HG02840 (cell line): Measurements from ENCODE around the gene VCL.
"Not testable (repeated sequence)": the region's sequence is repeated elsewhere in the genome, so short reads cannot be mapped to it uniquely, and the experiment has no call there.

ENCODE experiments used
- ATAC-seq: cut with Tn5 transposase; IDR thresholded peaks from one replicate; pipeline ENCODE4 v1.9.1; 2021; ENCODE audit warnings: mild to moderate bottlenecking, moderate library complexity, moderate number of reproducible peaks; ENCODE audit not compliant: unreplicated experiment, low FRiP score

VCL gene

DNA sequence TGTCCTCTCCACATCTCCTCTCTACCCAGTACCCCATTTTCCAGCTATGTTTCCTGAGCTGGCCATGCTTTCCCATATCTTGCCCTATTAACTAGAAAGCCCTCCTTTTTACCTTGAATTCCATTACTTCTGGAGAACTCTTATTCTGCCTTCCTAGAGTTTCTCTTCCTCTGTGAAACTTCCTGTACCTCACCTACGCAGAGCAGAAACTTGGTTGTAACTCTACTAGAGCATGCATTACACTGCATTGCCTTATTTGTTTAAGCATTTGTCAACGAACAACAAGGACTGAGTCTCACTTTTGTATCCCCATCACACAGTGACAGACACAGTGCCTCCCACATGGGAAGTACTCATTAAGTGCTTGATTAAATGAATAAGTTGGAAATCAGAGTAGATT lies 36.4 kb downstream of the VCL start:
- ATAC-seq: peak; percentile 65

DNA sequence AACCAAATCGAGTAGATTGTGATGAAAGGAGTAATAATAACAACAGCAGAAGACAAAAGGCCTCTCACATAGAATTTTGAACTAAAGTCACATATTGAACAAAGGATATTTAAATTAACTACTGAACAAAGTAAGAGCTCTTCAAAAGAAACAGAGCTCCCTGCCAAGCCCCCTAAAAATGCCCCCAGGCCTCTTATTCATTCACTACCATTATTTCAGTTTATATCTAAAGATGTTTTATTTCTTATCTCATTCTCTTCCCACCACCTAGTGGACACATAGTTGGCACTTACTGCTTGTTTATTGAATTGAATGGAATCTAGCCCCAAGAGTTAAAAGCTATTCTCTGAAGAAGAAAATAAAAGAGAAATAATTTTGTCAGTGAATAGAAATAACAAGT lies 37.4 kb downstream of the VCL start:
- no peak for ATAC-seq

DNA sequence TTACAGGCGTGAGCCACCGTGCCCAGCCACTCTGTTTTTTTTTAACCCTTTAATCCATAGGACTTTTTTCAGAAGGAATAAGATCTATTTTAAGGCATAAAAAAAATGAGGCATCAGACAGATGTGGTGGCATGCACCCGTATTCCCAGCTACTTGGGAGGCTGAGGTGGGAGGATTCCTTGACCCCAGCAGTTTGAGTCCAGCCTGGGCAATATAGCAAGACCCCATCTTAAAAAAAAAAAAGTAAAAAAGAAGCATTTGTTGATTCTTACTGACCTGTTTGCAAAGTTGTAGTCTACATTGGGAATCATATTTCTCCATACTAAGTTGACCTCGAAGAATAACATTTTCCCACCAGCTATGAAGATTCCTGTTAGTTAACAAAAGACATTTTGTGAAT lies 38.6 kb downstream of the VCL start:
- ATAC-seq: no peak

DNA sequence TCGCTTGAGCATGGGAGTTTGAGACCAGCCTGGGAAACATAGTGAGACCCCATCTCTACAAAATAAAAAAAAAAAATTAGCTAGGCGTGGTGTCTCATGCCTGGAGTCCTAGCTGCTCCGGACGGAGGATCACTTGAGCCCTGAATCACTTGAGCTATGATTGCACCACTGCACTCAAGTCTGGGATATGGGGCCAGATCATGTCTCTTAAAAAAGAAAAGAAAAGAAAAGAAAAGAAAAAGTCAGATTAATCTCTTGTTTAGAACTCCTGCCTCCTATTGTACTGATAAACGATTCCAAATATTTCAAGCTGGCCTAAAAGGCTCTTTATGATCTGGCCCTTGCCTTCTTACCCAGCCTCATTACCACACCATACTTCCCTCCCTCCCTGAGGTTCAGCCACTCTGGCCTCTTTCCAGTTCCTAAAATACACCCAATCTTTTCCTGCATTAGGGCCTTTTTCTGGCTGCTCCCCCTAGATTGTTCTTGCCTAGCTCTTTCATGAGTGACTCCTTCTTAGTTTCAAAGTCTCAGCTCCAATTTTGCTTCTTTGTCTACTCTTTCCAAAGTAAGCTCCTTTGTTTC lies 41.7 kb downstream of the VCL start:
- ATAC-seq: no peak

DNA sequence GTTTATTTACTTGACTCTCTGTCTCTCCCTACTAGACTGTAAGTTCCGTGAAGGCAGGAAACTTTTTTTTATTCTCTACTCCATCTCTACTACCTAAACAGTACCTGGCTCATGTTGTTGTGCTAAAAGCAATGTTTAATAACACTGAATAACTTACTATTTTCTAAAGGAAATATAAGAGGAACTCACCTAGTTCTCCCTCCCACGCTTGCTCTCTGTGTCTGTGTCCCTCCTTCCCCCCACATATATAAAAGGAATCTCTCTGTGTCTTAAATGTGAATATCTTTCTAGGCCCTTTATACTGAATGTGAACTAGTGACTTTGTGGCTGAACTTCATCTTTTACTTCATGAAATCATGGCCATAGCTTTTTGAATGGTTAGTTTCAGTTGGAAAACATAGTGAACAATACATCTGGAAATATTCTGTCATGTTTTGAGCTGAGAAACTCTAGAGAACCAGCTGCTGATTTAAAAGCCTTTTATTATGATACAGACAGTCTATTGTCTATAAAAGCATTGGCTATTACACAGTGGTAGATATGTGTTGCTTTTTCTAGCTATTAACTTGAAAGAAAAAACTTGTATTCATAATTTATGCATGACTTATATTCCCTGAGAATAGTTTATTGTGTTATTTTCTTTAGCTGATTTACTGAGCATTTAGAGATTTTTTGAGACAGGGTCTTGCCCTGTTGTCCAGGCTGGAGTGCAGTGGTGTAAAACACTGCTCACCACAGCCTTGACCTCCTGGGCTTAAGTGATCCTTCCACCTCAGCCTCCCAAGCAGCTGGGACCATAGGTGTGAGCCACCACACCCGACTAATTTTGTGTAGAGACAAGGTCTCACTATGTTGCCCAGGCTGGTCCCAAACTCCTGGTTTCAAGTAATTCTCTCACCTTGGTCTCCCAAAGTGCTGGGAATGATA lies 42.5 kb downstream of the VCL start:
- ATAC-seq: no peak

DNA sequence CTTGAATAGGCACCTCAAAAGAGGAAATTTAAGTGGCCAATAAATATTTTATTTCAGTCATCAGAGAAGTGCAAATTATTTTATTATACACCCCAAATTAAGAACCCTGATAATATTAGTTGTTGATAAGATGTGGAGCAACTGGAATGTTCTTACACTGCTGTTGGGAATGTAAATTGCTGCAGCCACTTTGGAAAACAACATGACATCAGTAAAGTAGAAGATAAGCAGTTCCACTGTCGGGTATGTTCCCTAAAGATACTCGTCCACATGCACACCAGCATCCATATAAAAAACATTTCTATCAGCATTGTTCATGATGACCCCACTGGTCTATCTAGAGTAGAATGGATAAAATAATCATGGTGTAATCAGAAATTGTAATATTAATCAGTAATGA lies 46.5 kb downstream of the VCL start:
- ATAC-seq: no peak

DNA sequence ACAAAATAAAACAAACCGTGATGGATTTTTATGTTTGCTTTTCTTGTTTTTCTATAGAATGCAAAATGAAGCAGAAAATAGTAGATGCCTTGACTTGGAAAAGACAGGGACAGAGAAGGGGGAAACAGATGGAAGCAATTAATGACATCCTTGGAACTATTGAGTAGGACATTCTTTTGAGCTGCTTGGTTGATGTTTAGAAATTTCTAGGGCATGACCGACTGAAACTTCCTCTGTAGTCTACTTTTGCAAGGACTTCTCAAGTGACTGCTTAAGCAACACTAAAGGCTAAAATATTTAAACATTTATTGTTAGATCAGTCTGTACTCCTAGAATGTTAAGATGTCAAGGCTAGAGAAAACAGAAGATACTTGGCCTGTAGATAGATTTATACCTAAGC lies 49.4 kb downstream of the VCL start:
- ATAC-seq: no peak

DNA sequence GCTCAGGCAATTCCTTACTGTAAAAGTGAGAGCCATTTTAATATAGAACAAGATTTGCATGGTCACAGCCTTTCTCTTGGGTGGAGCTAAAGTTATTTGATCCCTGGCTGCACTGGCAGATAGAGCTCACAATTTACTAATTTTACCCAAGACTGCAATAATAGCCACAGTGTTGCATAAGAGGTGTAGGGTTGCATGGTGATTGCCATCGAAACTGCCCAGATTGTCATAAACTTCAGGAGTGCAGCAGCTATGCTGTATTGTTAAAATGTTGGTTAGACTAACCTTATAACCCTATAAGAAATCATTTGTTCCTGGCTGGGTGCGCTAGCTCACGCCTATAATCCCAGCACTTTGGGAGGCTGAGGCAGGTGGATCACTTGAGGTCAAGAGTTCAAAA lies 50.0 kb downstream of the VCL start:
- ATAC-seq: no peak

DNA sequence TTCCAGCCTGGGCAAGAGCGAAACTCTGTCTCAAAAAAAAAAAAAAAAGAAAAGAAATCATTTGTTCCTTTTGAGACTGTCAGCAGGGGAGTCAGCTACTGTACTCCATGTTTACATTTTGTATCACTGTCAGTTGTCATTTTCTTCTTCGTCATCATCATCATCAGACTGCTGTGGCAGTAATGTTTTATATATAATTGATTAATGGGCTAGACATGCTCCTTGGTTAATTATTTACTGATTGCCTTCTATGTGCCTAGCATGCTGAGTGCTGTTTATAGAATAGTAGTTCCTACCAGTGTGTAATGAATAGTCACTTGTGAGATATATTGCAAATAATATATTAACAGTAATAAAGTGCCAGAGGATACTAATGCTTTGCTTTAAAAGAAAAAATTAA lies 50.5 kb downstream of the VCL start:
- ATAC-seq: no peak

DNA sequence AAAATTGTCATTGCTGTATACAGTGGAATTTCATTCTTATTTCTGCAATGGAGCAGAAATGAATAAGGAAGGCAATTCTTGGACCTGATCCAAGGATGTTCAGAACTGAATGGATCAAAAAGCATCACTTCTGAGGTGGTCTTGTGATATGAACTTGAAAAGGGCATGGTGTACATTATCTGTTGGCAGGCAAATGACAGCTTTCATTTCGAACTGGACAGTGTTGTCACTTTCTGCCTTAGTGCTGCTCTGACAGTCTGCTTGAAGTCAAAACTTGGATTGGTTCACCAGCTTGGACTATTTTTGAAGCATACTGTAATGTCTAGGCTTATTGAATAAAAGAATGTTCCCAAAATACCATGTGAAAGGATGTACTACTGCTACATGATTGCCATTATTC lies 52.0 kb downstream of the VCL start:
- no peak for ATAC-seq

DNA sequence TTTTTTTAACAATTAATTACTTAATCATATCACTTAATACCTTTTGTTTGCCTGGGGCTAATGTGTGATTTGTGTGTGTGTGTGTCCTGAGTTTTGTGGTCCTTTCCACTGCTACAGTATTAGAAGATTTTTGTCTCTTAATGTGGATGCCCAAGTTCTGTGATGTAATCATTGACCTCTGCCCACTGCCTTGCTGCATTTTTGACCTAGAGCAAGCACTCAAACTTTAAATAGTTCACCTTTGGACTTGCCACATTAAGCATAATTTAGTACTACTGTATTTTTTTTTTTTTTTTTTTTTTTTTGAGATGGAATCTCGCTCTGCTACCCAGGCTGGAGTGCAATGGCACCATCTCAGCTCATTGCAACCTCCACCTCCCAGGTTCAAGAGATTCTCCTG lies 52.7 kb downstream of the VCL start:
- no peak for ATAC-seq

DNA sequence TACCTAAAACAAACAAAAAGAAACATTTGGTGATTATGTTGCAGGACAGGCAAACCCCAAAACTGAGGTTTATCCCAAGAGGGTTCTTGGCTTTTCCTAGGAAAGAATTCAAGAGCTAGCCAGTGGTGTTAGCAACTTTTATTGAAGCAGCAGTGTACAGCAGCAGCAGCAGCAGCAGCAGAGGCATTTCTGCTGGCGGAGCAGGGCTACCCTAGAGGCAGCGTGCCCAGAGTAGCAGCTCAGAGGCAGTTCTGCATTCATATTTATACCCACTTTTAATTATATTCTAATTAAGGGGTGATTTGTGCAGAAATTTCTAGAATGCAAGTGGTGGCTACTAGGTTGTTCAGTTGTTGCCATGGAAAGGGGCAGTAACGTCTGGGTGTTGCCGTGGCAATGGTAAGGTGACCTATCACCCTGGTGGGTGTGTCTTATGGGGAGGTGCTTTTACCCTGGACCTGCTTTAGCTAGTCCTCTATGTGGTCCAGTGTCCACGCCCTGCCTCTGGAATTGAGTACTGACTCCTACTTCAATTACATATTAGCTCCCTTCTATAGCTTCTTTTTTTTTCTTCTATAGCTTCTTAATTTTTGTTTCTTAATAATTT lies 53.9 kb downstream of the VCL start:
- ATAC-seq: no peak

DNA sequence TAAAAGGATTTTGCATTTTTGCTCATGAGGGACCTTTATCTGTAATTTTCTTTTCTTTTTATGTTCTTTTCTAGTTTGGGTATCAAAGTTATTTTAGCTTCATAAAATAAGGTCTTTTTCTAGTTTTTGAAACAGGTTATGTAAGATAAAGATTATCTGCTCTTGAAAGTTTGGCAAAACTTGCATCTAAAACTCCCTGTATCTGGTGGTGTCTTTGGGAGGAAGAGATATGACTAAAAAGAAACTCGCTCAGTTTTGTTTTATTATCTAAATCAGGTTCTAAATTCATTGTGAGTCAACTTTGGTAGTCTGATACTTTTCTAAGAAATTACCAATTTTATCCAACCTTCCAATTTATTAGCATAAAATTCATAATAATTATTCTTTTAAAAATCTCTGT lies 55.1 kb downstream of the VCL start:
- ATAC-seq: no peak

DNA sequence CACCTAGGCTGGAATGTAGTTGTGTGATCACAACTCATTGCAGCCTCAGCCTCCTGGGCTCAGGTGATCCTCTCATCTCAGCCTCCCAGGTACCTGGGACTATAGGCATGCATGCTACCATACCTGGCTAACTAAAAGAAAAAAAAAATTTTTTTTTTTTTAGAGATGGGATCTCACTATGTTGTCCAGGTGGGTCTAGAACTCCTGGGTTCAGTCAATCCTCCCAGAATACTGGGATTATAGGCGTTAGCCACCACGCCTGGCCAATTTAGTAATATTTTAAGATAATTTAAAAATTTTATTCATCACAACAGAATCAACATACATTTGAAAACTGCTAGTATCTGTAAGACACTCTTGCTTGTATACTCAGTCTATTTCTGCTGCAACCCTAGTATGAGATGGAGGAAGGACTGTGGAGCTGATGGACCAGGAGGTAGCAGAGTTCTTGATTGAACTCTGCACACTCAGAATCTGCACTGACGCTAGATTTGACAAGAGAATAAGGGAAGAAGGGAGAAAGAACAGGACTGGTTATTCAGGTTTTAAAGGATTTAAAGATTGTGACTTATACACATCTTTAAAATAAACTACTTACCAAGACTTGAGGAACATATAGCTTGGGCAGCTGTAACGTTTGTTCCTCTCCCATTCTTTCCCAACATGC lies 57.6 kb downstream of the VCL start:
- ATAC-seq: no peak

DNA sequence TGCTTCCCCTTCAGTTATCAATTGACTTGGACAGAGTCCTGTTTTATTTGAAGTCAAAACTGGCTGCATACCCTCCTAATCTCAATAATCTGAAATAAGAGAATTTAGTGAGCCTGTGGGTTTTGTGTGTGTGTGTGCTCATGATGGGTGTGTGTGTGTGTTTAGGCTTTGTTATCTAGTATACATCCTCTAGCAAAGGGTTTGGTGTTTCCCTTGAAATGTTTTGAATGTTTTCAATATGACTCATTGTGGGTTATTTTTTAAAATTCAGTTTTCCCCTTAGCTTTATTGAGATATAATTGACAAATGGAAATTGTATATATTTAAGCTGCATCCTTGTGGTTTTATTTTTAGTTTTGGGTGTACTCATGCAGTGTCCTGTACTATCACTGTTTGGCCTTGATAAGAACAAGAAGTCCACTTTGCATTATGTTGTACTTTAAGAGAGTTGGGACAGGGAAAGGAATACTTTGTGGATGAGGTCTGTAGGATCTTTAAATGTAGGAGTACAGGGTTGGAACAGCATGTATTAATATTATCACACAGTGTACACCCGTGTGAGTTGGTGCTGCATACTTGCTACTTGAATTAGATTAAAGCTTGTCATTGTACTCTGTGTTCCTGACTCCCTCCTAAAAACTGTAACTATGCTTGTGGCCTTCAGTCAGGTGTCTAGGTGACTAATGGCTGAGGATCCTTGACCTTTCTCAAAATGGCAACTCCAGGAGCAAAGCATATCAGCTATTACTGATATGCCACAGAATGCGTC lies 58.3 kb downstream of the VCL start:
- ATAC-seq: no peak

DNA sequence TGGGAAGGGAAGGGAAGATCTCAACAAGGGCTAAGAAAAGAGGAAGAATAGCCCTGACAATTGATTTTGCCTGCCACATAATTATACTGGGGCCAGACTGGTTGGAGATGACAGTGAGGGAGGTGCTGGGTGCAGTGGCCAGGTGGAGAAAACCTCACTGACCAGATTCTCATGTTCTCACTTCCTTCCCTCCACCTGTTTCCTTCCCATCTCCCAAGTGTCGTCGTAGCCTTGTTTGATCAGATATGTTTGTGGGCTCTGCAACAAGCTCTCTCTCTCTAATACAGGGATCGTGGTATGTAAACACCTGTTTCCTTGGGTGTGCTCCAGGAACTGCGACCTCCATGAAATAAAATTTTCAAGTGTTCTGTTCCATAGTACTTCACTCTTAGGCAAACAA lies 60.2 kb downstream of the VCL start:
- no peak for ATAC-seq

DNA sequence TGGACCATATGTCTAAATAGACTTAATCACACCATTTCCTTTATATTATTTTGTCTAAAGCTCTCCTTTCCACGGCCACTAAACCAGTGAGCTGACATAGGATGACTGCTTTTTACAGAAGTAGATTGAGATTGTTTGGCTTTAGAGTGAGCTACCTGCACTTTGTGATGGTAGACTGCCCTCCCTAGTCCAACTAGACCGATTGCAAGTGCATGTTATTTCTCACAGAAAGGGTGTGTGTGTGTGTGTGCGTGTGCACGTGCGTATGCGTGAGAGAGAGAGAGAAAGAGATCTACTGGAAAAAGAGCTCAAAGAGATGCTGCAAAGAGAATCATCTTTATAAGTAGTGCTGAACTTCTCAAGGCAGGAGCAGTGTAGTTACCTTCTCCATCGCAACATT lies 60.7 kb downstream of the VCL start:
- no peak for ATAC-seq

DNA sequence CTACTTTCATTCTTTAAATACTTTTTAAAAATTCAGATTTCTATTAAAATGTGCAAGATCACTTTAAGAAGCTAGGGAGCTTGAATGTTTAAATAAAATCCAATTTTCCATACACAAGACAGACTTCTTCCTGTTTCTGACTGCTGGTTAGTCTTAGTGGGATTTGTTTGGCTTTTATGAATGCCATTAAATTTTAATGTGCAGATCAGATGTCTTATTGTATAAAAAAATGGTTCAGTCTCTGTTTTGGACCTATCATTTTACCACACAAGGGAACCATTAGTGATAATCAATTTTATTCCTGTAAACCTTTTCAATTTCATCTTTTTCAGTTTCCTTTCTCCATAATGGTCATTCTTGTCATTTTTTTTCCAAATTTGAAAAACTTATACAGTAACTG lies 63.2 kb downstream of the VCL start:
- ATAC-seq: no peak

DNA sequence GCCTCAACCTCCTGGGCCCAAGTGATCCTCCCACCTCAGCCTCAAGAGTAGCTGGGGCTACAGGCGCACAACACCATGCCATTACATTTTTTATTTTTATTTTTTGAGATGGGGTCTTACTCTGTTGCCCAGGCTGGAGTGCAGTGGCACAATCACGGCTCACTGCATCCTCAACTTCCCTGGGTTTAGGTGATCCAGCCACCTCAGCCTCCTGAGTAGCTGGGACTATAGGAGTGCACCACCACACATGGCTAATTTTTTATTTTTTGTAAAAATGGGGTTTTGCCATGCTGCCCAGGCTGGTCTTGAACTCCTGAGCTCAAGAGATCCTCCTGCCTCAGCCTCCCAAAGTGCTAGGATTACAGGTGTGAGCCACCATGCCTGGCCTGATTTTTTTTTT lies 64.1 kb downstream of the VCL start:
- not testable (repeated sequence) for ATAC-seq

DNA sequence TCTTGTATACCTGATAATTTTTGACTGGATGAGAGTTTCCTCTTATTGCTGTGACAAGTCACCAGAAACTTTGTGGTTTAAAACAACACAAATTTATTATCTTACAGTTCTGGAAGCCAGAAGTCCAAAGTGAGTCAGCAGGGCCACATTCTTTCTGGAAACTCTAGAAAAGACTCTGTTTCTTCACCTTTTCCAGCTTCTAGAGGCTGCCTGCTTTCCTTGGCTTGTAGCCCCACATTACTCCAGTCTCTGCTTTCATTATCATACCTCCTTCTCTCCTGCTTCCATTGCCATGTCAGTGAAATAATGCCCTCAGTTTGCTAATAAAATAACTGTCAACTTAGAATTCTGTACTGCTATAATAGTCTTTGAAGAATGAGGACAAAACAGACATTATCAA lies 65.3 kb downstream of the VCL start:
- no peak for ATAC-seq
